Neural cell (in vitro differentiated cells): Measurements from ENCODE around the gene GSC2. TPM values are rescaled to one million over a fixed set of nuclear protein-coding genes. Genes with fewer than 3 reads are reported as not detected.

Experiments
- H2AFZ ChIP-seq: fragments of 200-600, 300-800 bp; sonication (generic), shearing (Covaris generic); 2 replicates; pipeline ENCODE4 v1.6.0; 2014; ENCODE audit warnings: low read depth, mild to moderate bottlenecking, antibody characterized with exemption, low read length, moderate library complexity
- H3F3A ChIP-seq: fragments of 200-600 bp; shearing (Covaris generic); 2 replicates; pipeline ENCODE4 v1.6.1; 2016; ENCODE audit warnings: mild to moderate bottlenecking, moderate library complexity, mixed read lengths, antibody characterized with exemption, low read length; ENCODE audit not compliant: insufficient read depth, poor library complexity, severe bottlenecking
- H3K27ac ChIP-seq: fragments of 200-600, 300-800 bp; sonication (generic), shearing (Covaris generic); 2 replicates; pipeline ENCODE4 v1.5.1; 2014; ENCODE audit warnings: mild to moderate bottlenecking, low read length, moderate library complexity
- H3K27me3 ChIP-seq: fragments of 300-800, 200-600 bp; sonication (generic), shearing (Covaris generic); 2 replicates; pipeline ENCODE4 v1.6.0; 2014; ENCODE audit warnings: mild to moderate bottlenecking, low read depth, low read length, moderate library complexity; ENCODE audit not compliant: insufficient read depth
- H3K36me3 ChIP-seq: fragments of 300-800, 200-600 bp; sonication (generic), shearing (Covaris generic); 2 replicates; pipeline ENCODE4 v1.5.1; 2014; ENCODE audit warnings: mild to moderate bottlenecking, antibody characterized with exemption, low read length, moderate library complexity; ENCODE audit not compliant: insufficient read depth
- H3K4me2 ChIP-seq: fragments of 300-800, 200-600 bp; sonication (generic), shearing (Covaris generic); 2 replicates; pipeline ENCODE4 v1.6.0; 2014; ENCODE audit warnings: mild to moderate bottlenecking, low read length
- H3K4me3 ChIP-seq: fragments of 300-800, 200-600 bp; sonication (generic), shearing (Covaris generic); 2 replicates; pipeline ENCODE4 v1.5.1; 2014; ENCODE audit warnings: mild to moderate bottlenecking, low read length, moderate library complexity
- H3K79me2 ChIP-seq: fragments of 200-600 bp; shearing (Covaris generic); replicated peaks from 2 replicates; pipeline ENCODE4 v1.6.0; 2014; ENCODE audit warnings: mild to moderate bottlenecking, low read length, moderate library complexity; ENCODE audit not compliant: insufficient read depth
- H3K9ac ChIP-seq: fragments of 300-800, 200-600 bp; sonication (generic), shearing (Covaris generic); 2 replicates; pipeline ENCODE4 v1.6.1; 2016; ENCODE audit warnings: mild to moderate bottlenecking, low read length, mixed read lengths
- H3K9me2 ChIP-seq: fragments of 200-600 bp; shearing (Covaris generic); 2 replicates; pipeline ENCODE4 v1.6.1; 2016; ENCODE audit warnings: mild to moderate bottlenecking, low read length, mixed read lengths; ENCODE audit not compliant: insufficient read depth
- H3K9me3 ChIP-seq: fragments of 200-600, 300-800 bp; sonication (generic), shearing (Covaris generic); 2 replicates; pipeline ENCODE4 v1.6.1; 2016; ENCODE audit warnings: mild to moderate bottlenecking, mixed run types, low read length, moderate library complexity, mixed read lengths
- H4K20me1 ChIP-seq: fragments of 200-600 bp; shearing (Covaris generic); 2 replicates; pipeline ENCODE4 v1.6.1; 2016; ENCODE audit warnings: mild to moderate bottlenecking, mixed run types; ENCODE audit not compliant: insufficient read depth
- CTCF ChIP-seq: fragments of 450-650 bp; IDR thresholded peaks from 2 replicates; pipeline ENCODE4 v1.5.1; 2014; ENCODE audit warnings: antibody characterized with exemption, mild to moderate bottlenecking, moderate library complexity; ENCODE audit not compliant: poor library complexity, severe bottlenecking
- EP300 ChIP-seq: fragments of 450-650 bp; conservative IDR thresholded peaks from 2 replicates; pipeline ENCODE4 v1.6.1; 2014; ENCODE audit warnings: antibody characterized with exemption, mild to moderate bottlenecking, moderate library complexity; ENCODE audit not compliant: poor library complexity, severe bottlenecking
- EZH2 ChIP-seq: fragments of 200-600, 300-800 bp; shearing (Covaris generic), sonication (generic); IDR thresholded peaks from 2 replicates; pipeline ENCODE4 v1.6.1; 2014; ENCODE audit warnings: antibody characterized with exemption, low read length, borderline replicate concordance, mild to moderate bottlenecking; ENCODE audit not compliant: insufficient read depth, poor library complexity, severe bottlenecking
- MXI1 ChIP-seq: fragments of 450-650 bp; conservative IDR thresholded peaks from 2 replicates; pipeline ENCODE4 v1.6.1; 2014; ENCODE audit warnings: antibody characterized with exemption, mild to moderate bottlenecking; ENCODE audit not compliant: poor library complexity, severe bottlenecking
- POLR2AphosphoS5 ChIP-seq: IDR thresholded peaks from 2 replicates; pipeline ENCODE4 v1.6.1; 2012
- RAD21 ChIP-seq: fragments of 450-650 bp; conservative IDR thresholded peaks from 2 replicates; pipeline ENCODE4 v1.6.1; 2014; ENCODE audit warnings: antibody characterized with exemption, mild to moderate bottlenecking, moderate library complexity
- REST ChIP-seq: IDR thresholded peaks from 2 replicates; pipeline ENCODE4 v1.6.1; 2012; ENCODE audit warnings: borderline replicate concordance
- SMC3 ChIP-seq: fragments of 450-650 bp; conservative IDR thresholded peaks from 2 replicates; pipeline ENCODE4 v1.6.1; 2014; ENCODE audit warnings: antibody characterized with exemption, mild to moderate bottlenecking, moderate library complexity; ENCODE audit not compliant: poor library complexity
- TAF1 ChIP-seq: IDR thresholded peaks from 2 replicates; pipeline ENCODE4 v1.6.1; 2012; ENCODE audit warnings: low read depth
- polyA plus RNA-seq: library from polyadenylated mRNA; depleted of rRNA; stranded (reverse); fragments of >200 nt; gene quantifications from 2 replicates; pipeline ENCODE4 v1.2.3, GENCODE V29; 2014

Gene GSC2
- polyA plus RNA-seq, 1 donor from 2014 or later: not detected

DNA sequence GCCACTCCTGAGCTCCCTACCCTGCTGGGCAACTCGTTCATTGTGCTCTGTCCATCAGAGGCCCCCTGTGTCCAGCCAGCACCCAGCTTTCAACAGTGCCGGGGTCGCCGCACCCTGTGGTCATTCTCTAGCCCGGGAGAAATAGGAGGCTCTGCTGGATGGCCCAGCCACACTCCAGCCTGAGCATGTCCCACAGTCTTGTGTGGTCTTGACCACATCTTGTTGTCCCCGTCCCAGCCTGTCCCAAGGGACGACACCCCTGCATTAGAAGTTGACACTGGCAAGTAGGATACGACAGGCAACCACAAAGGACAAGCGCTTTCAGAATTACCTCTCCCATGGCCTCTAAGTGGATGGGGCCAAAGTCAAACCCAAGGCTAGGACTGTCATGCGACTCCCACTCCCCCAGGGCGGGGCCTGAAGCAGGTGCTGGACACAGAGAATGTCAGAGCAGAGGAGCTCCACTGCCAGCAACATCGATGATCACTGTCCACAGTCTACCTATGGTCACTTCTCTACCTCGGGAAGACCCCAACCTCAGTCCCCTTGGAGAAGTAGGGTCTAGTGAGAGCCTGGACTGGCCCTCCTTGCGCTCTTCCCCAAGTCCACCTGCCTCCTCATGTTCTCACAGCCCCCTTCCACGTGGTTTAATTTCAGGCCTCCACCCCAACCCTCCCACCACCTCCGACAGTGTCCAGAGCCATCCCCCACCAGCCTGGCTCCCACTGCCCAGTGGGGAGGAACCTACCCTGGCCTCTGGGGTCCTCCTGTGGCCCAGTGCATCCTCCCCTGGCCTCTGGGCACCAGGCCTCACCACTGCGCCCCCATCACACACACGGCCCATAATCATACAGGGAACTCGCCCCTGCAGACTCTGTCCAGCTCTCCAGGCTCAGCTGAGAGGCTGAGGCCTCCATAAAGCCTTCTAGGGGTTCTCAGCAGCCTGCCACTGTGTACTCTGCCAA, 23.5 kb downstream of the GSC2 start:
- H3K27ac ChIP-seq: no peak overlapping the region
- no peaks in the 10 kb centered on the region for H3K36me3 ChIP-seq
- H3F3A ChIP-seq: no peaks in the 10 kb centered on the region
- TF ChIP-seq EP300: no peak
- no peak for TF ChIP-seq MXI1
- no peak for TF ChIP-seq POLR2AphosphoS5
- TF ChIP-seq REST: no peak
- no peak overlapping the region for H3K4me3 ChIP-seq
- H3K27me3 ChIP-seq: no peaks in the 10 kb centered on the region
- H3K9me2 ChIP-seq: no peaks in the 10 kb centered on the region
- H3K79me2 ChIP-seq: peaks cover 2% of the 10 kb centered on the region
- no peak overlapping the region for H3K9ac ChIP-seq
- H3K4me2 ChIP-seq: no peak overlapping the region
- no peaks in the 10 kb centered on the region for H4K20me1 ChIP-seq
- no peaks in the 10 kb centered on the region for H3K9me3 ChIP-seq
- no peak overlapping the region for H2AFZ ChIP-seq

- Histone ChIP-seq H3K36me3 (no peaks in the 10 kb centered on the region), H3K9ac (no peak overlapping the region), H3K9me3 (no peaks in the 10 kb centered on the region), H3K27ac (no peak overlapping the region), H3K9me2 (no peaks in the 10 kb centered on the region), H3F3A (no peaks in the 10 kb centered on the region), H3K4me3 (no peak overlapping the region), H4K20me1 (peaks cover 4% of the 10 kb centered on the region), H2AFZ (no peak overlapping the region), H3K27me3 (no peaks in the 10 kb centered on the region), H3K4me2 (no peak overlapping the region), H3K79me2 (peaks cover 11% of the 10 kb centered on the region)
- TF ChIP-seq RAD21: no peak
Measured at GRCh38 chr22:19125474-19126308, 24.4 kb downstream of the GSC2 start.

DNA sequence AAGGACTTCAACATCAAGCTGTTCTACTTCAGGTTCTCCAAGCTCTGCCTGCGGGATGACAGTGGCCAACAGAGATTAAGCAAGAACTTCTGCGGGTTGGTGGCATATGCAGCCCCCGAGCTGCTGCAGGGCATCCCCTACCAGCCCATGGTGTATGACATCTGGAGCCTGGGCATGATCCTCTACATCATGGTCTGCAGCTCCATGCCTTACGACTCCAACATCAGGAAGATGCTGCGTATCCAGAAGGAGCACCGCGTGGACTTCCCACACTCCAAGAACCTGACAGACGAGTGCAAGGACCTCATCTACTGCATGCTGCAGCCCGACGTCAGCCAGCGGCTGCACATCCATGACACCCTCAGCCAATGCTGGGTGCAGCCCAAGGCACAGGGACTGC, 25.1 kb downstream of the GSC2 start:
- no peaks in the 10 kb centered on the region for H3K9me2 ChIP-seq
- H2AFZ ChIP-seq: no peak overlapping the region
- no peak overlapping the region for H3K9ac ChIP-seq
- H3K27me3 ChIP-seq: no peaks in the 10 kb centered on the region
- TF ChIP-seq REST: no peak
- no peak for TF ChIP-seq MXI1
- TF ChIP-seq TAF1: no peak
- TF ChIP-seq SMC3: no peak
- TF ChIP-seq CTCF: no peak
- TF ChIP-seq RAD21: no peak
- TF ChIP-seq EP300: no peak
- TF ChIP-seq EZH2: no peak
- TF ChIP-seq POLR2AphosphoS5: no peak
- peaks cover 17% of the 10 kb centered on the region for H3K79me2 ChIP-seq
- H3K36me3 ChIP-seq: no peaks in the 10 kb centered on the region
- no peak overlapping the region for H3K4me3 ChIP-seq
- H3F3A ChIP-seq: no peaks in the 10 kb centered on the region
- H3K9me3 ChIP-seq: no peaks in the 10 kb centered on the region
- H4K20me1 ChIP-seq: peaks cover 5% of the 10 kb centered on the region
- H3K4me2 ChIP-seq: no peak overlapping the region
- H3K27ac ChIP-seq: no peak overlapping the region
